Endothelial cell of umbilical vein (primary cell): ENCODE data around the gene ZNF835.

Experiments
- CTCF ChIP-seq, 2 donors: IDR thresholded peaks; 1 replicate in 1 of 2; 2 replicates in 1 of 2; pipeline ENCODE4 v1.5.1; 2011; ENCODE audit warnings: low read length in 2 of 2, mild to moderate bottlenecking in 2 of 2, moderate library complexity in 2 of 2, control low read depth in 1 of 2, inconsistent platforms in 1 of 2, low read depth in 1 of 2; ENCODE audit not compliant: insufficient read depth in 1 of 2; ENCODE audit errors: extremely low read depth in 1 of 2
- EZH2 ChIP-seq: IDR thresholded peaks from 2 replicates; pipeline ENCODE4 v1.6.1; 2012; ENCODE audit warnings: borderline replicate concordance, low read depth, mild to moderate bottlenecking, moderate library complexity, low read length, inconsistent platforms; ENCODE audit not compliant: severe bottlenecking
- FOS ChIP-seq: IDR thresholded peaks from 2 replicates; pipeline ENCODE4 v1.6.1; 2011; ENCODE audit warnings: mild to moderate bottlenecking, low read length, moderate library complexity, borderline replicate concordance; ENCODE audit not compliant: insufficient read depth
- GATA2 ChIP-seq: IDR thresholded peaks from 2 replicates; pipeline ENCODE4 v1.7.0; 2011; ENCODE audit warnings: low read depth, mild to moderate bottlenecking, moderate library complexity, mixed read lengths, low read length; ENCODE audit not compliant: insufficient read length, insufficient read depth
- JUN ChIP-seq: IDR thresholded peaks from 2 replicates; pipeline ENCODE4 v1.6.1; 2011; ENCODE audit warnings: borderline replicate concordance, low read depth; ENCODE audit not compliant: insufficient read length, insufficient read depth
- MYC ChIP-seq: IDR thresholded peaks from one replicate; pipeline ENCODE4 v1.6.1; 2011; ENCODE audit warnings: mild to moderate bottlenecking, low read depth, low read length
- POLR2A ChIP-seq: IDR thresholded peaks from 2 replicates; pipeline ENCODE4 v1.6.1; 2012; ENCODE audit warnings: low read depth, mild to moderate bottlenecking, control low read depth, low read length
- POLR2AphosphoS5 ChIP-seq: IDR thresholded peaks from 2 replicates; pipeline ENCODE4 v1.6.1; 2012; ENCODE audit warnings: low read depth, mild to moderate bottlenecking, control low read depth, low read length, moderate library complexity; ENCODE audit not compliant: insufficient read depth
- TF ChIP-seq, protein P1 (sequence below): IDR thresholded peaks from 2 replicates; pipeline ENCODE4 v1.6.1; 2011; ENCODE audit not compliant: insufficient read depth, insufficient read length

- TF ChIP-seq CTCF (IDR thresholded peaks at IDR 0.05; ENCODE audit: extremely low read depth in 1 of 2, insufficient read depth in 1 of 2, low read depth in 1 of 2, low read length in 2 of 2), result no peak
- TF ChIP-seq POLR2AphosphoS5, result no peak
- TF ChIP-seq FOS, result no peak
- TF ChIP-seq POLR2A, result no peak
- no peak for TF ChIP-seq EZH2
- TF ChIP-seq MYC, result no peak
- TF ChIP-seq JUN, result no peak
- TF ChIP-seq, protein P1, sequence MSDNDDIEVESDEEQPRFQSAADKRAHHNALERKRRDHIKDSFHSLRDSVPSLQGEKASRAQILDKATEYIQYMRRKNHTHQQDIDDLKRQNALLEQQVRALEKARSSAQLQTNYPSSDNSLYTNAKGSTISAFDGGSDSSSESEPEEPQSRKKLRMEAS, result no peak
- TF ChIP-seq GATA2, result no peak
Measured at GRCh38 chr19:56654151-56654550, 17.4 kb downstream of the ZNF835 start.
